Activated CD4-positive, alpha-beta T cell treated with anti-CD3 and anti-CD28 coated beads for 1 hour (primary cell): Measurements from ENCODE around the gene ATOH8.
"Not testable (repeated sequence)": the region's sequence is repeated elsewhere in the genome, so short reads cannot be mapped to it uniquely, and the experiment has no call there.

Source experiments
- DNase-seq: peaks from one replicate; pipeline ENCODE4 v3.0.0-alpha.2; 2020

Gene ATOH8, protein sequence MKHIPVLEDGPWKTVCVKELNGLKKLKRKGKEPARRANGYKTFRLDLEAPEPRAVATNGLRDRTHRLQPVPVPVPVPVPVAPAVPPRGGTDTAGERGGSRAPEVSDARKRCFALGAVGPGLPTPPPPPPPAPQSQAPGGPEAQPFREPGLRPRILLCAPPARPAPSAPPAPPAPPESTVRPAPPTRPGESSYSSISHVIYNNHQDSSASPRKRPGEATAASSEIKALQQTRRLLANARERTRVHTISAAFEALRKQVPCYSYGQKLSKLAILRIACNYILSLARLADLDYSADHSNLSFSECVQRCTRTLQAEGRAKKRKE

GRCh38 chr2:85753525-85754312 lies at the start of gene ATOH8:
ATOH8 (plus strand) TSS chr2:85753991; CDS start chr2:85754190, 199 bp downstream.
- DNase-seq: no peak

GRCh38 chr2:85704038-85704437 lies 49.8 kb upstream of the ATOH8 start:
- no peak for DNase-seq

DNA sequence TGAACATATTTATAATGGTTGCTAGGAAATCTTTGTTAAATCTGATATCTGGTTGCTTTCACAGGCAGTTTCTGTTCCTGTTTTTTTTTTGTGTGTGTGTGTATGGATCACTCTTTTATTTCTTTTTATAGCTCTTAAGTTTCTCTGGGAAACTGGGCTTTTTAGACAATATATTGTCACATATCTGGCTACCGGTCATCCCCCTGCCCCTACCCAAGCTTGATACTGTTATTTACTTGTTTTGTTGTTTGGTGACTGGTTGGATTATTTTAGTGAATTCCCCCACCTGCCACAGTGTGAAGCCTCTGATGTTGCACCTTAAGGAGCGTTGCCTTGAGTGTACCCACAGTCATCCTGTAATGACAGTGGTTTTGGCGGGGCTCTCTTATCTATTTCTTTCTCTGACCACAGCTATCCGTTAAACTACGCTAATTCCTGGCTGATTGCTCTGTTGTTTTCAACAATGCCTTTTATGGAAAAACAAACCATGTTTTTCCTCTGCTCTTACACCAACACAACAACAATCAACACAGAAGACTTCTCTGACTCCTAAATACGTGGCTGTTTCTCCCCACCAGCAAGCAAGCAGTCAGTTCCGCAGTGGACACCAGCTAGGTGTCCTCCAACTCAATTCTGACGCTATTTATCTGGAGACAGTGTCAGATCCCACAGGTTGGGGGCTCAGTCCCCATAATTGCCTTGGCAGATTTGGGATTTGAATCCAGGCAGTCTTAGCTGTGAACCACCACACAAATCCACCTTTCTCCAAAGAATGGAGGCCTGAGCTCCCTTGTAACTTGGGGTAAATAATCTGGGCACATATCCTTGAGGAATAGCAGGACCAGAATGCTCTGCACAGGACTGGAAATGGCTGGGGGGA lies 48.8 kb upstream of the ATOH8 start:
- DNase-seq: no peak

- DNase-seq: no peak
These were observed 48.1 kb upstream of the ATOH8 start for GRCh38 chr2:85705680-85706039.

DNA sequence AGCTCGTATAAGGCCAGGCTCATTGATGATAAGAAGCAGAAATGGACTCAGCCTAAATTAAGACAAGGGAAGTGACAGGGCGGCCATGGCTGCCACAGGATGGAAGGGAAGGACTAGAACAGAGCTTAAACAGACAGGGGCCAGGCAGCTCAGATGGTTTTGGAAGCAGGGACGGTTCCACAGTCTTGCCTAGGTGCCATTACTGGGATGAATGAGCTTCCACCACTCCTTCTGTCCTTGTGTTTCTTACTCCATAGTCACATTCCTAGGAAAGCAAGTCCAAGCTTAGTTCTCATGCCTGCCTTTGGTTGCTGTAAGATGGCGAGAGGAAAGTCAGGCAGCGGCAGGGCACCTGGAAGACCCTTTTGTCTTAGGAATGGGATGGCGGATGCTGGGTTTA lies 47.7 kb upstream of the ATOH8 start:
- no peak for DNase-seq

GRCh38 chr2:85706599-85707296 lies 47.0 kb upstream of the ATOH8 start:
- no peak for DNase-seq

GRCh38 chr2:85707304-85707703 lies 46.5 kb upstream of the ATOH8 start:
- DNase-seq: no peak

- no peak for DNase-seq
These were observed 45.1 kb upstream of the ATOH8 start for GRCh38 chr2:85708641-85709040.

GRCh38 chr2:85709401-85709811 lies 44.4 kb upstream of the ATOH8 start:
- DNase-seq: no peak

DNA sequence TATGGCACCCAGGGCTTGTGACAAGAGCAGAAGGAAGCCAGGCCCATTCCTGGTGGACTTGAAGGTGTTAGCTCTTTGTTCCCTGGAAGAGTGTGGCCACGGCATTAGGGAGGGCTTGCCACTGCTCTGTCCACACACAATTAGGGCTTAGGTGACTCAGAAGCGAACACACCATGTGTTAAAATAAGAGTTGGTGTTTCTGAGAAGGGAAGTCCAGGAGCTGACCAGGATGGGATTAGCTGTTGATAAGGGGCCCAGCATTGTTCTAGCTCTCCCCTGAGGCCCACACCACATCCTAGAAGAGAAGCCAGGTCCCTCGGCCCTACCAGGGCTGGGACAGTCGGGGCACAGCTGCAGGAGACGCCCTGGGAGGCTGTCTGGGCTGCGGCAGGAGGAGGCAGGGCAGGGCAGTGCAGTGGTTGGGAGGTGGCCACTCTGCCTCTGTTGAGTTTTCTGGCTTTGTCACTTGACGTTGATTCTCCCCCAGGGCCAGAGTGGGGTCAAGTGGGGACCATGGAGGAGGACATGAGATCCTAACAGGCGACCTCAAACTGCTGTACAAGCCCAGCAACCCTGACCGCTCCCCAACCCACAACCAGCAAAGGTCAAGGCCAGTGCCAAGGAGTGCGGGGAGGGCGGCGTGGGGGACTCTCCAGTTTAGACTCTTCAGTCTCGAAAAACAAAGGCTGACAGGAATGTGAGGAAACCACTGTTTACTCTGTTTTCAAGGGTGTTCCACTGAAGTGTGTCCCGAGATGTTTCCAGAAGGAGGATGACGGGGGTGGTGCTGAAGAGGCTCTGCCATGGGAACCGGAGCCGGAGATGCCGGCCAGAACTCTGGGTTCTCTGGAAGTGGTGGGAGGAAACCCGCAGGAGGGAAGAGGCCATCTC lies 42.9 kb upstream of the ATOH8 start:
- DNase-seq: no peak

- DNase-seq: no peak
These were observed 42.2 kb upstream of the ATOH8 start for GRCh38 chr2:85711578-85712060.

GRCh38 chr2:85712336-85712735 lies 41.5 kb upstream of the ATOH8 start:
- no peak for DNase-seq

- no peak for DNase-seq
These were observed 40.8 kb upstream of the ATOH8 start for GRCh38 chr2:85712849-85713612.

DNA sequence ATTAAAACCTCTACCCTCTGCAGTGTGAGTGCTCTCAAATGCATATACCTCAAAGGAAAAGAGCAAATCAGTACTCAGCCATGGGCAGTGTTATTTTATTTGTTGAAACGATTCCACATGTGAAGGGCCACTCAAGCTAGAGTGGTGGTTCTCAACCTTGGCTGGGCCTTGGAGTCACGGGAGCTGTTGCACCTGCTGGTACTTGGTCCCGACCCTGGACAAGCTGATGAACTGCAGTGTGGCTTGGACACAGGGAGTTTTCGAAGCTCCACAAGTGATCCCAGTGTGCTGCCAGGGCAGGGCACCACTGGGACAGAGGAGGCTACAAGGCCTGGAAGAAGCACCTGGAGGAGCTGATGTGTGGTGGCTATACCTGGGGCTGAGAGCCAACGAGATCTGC lies 40.0 kb upstream of the ATOH8 start:
- DNase-seq: no peak

GRCh38 chr2:85714421-85714820 lies 39.4 kb upstream of the ATOH8 start:
- DNase-seq: not testable (repeated sequence)

DNA sequence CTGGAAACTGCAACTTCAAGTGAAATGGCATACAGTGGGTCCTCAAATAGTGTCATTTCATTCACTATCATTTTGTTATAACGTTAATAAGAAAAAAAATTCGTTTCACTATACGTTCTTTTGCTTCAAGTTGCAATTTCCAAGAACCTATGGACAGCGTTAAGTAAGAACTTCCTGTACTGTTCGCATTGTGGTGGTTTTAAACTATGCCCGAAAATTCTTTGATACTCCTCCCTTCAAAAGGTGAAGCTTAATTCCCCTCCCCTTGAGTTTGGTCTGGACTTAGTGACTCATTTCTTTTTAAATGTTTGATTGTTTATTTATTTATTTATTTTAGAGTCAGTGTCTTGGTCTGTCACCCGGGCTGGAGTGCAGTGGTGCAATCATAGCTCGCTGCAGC lies 39.0 kb upstream of the ATOH8 start:
- no peak for DNase-seq

DNA sequence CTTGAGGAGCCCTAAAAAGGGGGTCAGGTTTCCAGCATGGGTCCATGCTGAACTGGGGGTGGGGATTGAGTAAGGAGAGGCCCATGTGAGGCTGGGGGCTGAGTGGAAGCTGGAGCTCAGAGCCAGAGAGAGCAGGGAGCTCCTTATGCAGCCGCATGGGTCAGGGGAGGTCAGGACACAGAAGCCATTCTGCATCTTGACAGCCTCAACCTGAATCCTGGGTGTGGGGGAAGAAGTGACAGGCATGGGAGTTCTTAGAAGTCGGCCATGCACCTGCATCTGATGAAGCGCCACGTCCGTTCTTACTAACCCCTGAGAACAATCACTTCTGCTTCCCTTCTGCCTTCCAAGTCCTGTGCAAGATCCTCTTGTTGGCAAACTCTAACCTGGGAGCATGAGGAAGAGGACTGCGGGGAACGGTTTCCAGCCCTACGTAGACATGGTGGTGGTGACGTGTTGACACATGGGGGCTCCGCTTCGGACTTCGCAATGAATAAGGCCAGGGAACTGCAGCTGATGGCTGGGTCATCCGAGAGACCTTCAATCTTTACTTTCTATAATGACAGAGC lies 37.4 kb upstream of the ATOH8 start:
- no peak for DNase-seq

- DNase-seq: no peak
These were observed 36.3 kb upstream of the ATOH8 start for GRCh38 chr2:85717308-85718008.

DNA sequence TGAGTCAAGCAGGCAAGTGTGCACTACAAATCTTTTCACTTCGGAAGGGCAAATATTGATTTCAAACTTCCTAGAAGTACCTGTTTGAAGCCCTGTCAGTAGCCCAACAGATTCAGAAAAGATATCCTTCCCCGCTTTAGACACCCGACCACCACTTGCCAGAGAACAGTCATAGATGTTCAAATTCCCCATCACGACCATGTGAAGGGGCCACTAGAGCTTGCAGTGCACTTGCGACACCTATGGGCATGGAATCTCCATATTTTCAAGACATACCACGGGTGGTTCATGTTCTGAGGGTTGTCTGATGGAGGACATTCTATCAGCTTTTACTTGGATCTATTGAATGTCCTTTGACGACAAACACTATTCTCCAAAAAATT lies 35.8 kb upstream of the ATOH8 start:
- DNase-seq: no peak
